ENCODE results near the gene MIB1.
A peak's percentile ranks its signal among the peaks of the same experiment; 100 is the strongest.

Gene MIB1

DNA sequence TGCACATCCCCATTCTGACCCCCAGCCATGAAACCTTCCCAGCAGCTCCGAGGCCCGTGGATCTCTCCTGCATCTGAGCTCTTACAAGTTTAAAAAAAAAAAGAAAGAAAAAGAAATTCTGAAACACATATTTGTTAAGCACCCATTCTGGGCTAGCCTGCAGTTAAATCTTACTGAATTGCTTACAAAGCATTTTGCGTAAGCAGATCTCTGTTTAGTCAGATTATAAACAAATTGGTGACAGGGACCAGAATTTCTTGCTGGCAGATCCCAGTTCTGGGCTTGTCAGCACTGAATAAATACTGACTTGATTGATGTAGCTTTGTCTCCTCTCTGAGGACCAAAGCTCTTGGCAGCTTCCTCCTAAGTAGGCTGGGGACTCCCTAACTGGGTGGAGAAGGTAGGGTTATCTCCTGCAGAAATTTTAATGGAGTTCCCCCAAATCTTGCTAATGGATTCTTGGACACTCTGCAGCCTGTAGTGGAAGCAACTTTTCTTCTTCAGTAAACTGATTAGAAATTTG, 160.9 kb downstream of the MIB1 start:
- Histone ChIP-seq H3K4me1 (ENCODE audit: insufficient read depth, low read length) (peaks cover 23% of the 10 kb centered on the region), H3K27ac (ENCODE audit: low read depth, low read length) (no peak overlapping the region), H3K9me3 (ENCODE audit: low read length) (no peaks in the 10 kb centered on the region), H3K27me3 (ENCODE audit: control insufficient read depth in 1 of 2, insufficient read depth in 2 of 2, low read length in 2 of 2) (no peaks in the 10 kb centered on the region), H3K9ac (ENCODE audit: low read length) (no peak overlapping the region), H3K36me3 (ENCODE audit: insufficient read depth, low read length) (no peaks in the 10 kb centered on the region), H3K4me3 (ENCODE audit: low read depth in 1 of 2, low read length in 2 of 2) (peak overlapping the region in 1 of 2 donors; percentile 39)

DNA sequence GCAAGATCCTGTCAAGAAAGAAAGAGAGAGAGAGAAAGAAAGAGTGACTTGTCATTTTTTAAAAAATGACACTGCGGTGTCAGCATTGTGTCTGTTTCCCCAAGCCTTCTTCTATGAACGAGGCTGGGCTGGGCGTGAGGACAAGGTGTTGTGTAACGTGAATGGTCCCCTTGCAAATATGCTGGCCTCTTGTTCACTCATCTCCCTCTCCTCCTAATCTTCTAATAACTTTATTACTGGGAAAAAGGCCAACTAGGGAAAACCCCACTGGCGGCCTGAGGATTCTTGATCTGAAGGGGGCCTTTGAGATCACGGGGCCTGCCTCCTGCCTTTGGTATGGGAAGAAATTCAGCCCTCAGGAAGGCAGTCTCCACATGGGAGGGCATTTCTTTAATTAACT, 163.1 kb downstream of the MIB1 start:
- H3K27me3 ChIP-seq (ENCODE audit: control insufficient read depth in 1 of 2, insufficient read depth in 2 of 2, low read length in 2 of 2): no peaks in the 10 kb centered on the region
- no peak overlapping the region for H3K4me3 ChIP-seq (ENCODE audit: low read depth in 1 of 2, low read length in 2 of 2)
- H3K9ac ChIP-seq (ENCODE audit: low read length): no peak overlapping the region
- no peak overlapping the region for H3K27ac ChIP-seq (ENCODE audit: low read depth, low read length)
- H3K36me3 ChIP-seq (ENCODE audit: insufficient read depth, low read length): no peaks in the 10 kb centered on the region
- no peaks in the 10 kb centered on the region for H3K9me3 ChIP-seq (ENCODE audit: low read length)
- H3K4me1 ChIP-seq (ENCODE audit: insufficient read depth, low read length): peaks cover 23% of the 10 kb centered on the region

DNA sequence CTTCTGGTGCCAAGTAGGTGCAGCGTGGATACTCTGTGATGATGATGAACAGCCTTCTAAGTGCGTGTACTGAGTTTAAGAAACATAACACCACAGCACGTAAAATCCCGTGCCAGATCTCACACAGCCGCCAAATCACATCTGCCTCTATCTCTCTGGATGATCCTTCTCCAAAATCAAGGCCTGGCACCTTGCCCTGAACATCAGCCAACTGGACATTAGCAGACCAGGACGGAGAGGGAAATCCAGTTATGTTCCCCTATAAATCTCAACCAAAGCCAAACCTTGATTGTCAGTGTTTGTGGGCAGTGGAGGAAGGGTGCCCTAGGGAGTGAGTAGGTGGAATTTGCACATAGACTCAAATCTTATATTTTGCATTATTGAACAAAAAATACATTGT, 164.3 kb downstream of the MIB1 start:
- H3K4me3 ChIP-seq (ENCODE audit: low read depth in 1 of 2, low read length in 2 of 2): no peak overlapping the region
- no peaks in the 10 kb centered on the region for H3K27me3 ChIP-seq (ENCODE audit: control insufficient read depth in 1 of 2, insufficient read depth in 2 of 2, low read length in 2 of 2)
- peaks cover 23% of the 10 kb centered on the region for H3K4me1 ChIP-seq (ENCODE audit: insufficient read depth, low read length)
- no peak overlapping the region for H3K9ac ChIP-seq (ENCODE audit: low read length)
- H3K9me3 ChIP-seq (ENCODE audit: low read length): no peaks in the 10 kb centered on the region
- H3K36me3 ChIP-seq (ENCODE audit: insufficient read depth, low read length): no peaks in the 10 kb centered on the region
- H3K27ac ChIP-seq (ENCODE audit: low read depth, low read length): no peak overlapping the region

DNA sequence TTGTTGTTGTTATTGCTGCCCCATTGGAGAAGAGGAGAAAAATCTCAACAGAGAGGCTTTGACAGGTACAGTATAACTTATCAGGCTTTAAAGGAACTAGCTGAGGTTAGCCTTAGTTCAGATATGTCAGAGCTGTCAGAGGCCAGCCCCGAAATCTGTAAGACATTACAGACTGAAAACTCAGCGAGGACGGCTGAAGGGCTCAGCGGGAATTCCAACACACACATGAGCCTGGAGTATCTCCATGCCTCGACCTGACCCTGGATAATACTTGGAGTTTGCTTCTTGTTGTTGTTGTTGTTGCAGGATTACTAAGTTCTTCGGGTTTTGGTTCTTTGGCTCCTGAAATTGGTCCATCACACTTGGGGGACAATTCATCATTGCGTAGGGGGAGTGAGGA, 166.9 kb downstream of the MIB1 start:
- Histone ChIP-seq H3K27me3 (ENCODE audit: control insufficient read depth in 1 of 2, insufficient read depth in 2 of 2, low read length in 2 of 2) (no peaks in the 10 kb centered on the region), H3K36me3 (ENCODE audit: insufficient read depth, low read length) (no peaks in the 10 kb centered on the region), H3K4me3 (ENCODE audit: low read depth in 1 of 2, low read length in 2 of 2) (no peak overlapping the region), H3K9me3 (ENCODE audit: low read length) (no peaks in the 10 kb centered on the region), H3K4me1 (ENCODE audit: insufficient read depth, low read length) (peaks cover 13% of the 10 kb centered on the region), H3K9ac (ENCODE audit: low read length) (no peak overlapping the region), H3K27ac (ENCODE audit: low read depth, low read length) (no peak overlapping the region)

DNA sequence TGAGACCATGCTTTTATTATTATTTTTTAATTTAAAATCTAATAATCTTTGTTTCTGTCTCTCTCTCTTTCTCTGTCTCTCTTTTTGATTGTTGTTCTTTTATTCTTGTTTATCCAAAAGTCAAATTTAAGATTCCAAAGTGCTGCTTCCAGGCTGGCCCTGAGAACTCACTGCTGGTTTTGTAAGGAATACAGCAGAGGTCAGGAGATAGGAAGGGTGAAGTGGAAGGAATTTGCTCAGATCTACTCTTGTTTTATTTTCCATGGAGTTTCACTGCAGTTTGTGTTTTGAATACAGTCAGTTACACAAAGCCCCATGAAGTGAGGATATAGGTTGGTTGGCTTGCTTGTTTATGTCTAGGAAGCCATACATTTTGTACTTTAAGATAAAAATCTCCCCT, 168.1 kb downstream of the MIB1 start:
- Histone ChIP-seq H3K27me3 (ENCODE audit: control insufficient read depth in 1 of 2, insufficient read depth in 2 of 2, low read length in 2 of 2) (no peaks in the 10 kb centered on the region), H3K36me3 (ENCODE audit: insufficient read depth, low read length) (no peaks in the 10 kb centered on the region), H3K27ac (ENCODE audit: low read depth, low read length) (no peak overlapping the region), H3K4me1 (ENCODE audit: insufficient read depth, low read length) (peaks cover 13% of the 10 kb centered on the region), H3K9me3 (ENCODE audit: low read length) (no peaks in the 10 kb centered on the region), H3K4me3 (ENCODE audit: low read depth in 1 of 2, low read length in 2 of 2) (no peak overlapping the region), H3K9ac (ENCODE audit: low read length) (no peak overlapping the region)

DNA sequence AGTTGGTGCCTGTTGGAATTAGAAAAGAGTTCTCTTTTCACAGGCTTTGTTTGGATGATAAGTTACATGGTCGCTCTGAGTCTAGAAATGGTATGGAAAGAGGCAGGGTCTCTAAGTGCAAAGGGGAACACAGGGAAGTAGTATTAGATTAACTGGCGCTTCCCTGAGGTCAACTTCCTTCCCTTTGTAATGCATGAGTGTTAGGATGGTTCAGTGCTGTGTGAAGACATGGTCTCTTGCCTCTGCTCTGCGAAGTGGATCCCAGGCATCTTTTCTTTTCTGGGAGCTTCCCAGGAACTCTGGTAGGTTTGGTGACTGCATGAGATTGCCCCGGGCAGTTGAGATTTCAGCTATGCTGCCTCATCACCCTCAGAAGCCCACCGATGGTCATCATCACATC, 170.3 kb downstream of the MIB1 start:
- H3K9ac ChIP-seq (ENCODE audit: low read length): no peak overlapping the region
- no peaks in the 10 kb centered on the region for H3K4me1 ChIP-seq (ENCODE audit: insufficient read depth, low read length)
- no peaks in the 10 kb centered on the region for H3K36me3 ChIP-seq (ENCODE audit: insufficient read depth, low read length)
- H3K27me3 ChIP-seq (ENCODE audit: control insufficient read depth in 1 of 2, insufficient read depth in 2 of 2, low read length in 2 of 2): no peaks in the 10 kb centered on the region
- no peaks in the 10 kb centered on the region for H3K9me3 ChIP-seq (ENCODE audit: low read length)
- H3K4me3 ChIP-seq (ENCODE audit: low read depth in 1 of 2, low read length in 2 of 2): no peak overlapping the region
- no peak overlapping the region for H3K27ac ChIP-seq (ENCODE audit: low read depth, low read length)

DNA sequence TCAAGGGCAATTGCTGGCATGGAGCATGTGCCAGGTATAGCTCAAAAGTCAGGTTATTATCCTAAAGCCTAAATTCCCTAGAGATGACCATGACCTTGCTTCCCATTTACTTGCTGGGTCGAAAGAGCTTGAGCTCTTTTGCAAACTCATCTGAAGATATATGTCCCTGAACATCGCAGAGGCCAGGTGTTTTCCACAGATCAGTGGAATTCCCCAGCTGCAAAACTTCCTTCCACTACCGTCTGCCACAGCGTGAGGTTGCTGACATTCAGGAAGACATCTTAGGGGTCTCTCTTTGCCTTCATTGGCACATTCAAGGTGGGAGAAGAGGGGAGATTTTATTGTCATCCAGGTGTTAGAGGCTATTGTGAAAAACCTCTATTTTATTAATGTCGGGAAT, 171.0 kb downstream of the MIB1 start:
- no peak overlapping the region for H3K9ac ChIP-seq (ENCODE audit: low read length)
- no peaks in the 10 kb centered on the region for H3K4me1 ChIP-seq (ENCODE audit: insufficient read depth, low read length)
- no peaks in the 10 kb centered on the region for H3K36me3 ChIP-seq (ENCODE audit: insufficient read depth, low read length)
- no peaks in the 10 kb centered on the region for H3K27me3 ChIP-seq (ENCODE audit: control insufficient read depth in 1 of 2, insufficient read depth in 2 of 2, low read length in 2 of 2)
- H3K9me3 ChIP-seq (ENCODE audit: low read length): no peaks in the 10 kb centered on the region
- no peak overlapping the region for H3K27ac ChIP-seq (ENCODE audit: low read depth, low read length)
- H3K4me3 ChIP-seq (ENCODE audit: low read depth in 1 of 2, low read length in 2 of 2): no peak overlapping the region

DNA sequence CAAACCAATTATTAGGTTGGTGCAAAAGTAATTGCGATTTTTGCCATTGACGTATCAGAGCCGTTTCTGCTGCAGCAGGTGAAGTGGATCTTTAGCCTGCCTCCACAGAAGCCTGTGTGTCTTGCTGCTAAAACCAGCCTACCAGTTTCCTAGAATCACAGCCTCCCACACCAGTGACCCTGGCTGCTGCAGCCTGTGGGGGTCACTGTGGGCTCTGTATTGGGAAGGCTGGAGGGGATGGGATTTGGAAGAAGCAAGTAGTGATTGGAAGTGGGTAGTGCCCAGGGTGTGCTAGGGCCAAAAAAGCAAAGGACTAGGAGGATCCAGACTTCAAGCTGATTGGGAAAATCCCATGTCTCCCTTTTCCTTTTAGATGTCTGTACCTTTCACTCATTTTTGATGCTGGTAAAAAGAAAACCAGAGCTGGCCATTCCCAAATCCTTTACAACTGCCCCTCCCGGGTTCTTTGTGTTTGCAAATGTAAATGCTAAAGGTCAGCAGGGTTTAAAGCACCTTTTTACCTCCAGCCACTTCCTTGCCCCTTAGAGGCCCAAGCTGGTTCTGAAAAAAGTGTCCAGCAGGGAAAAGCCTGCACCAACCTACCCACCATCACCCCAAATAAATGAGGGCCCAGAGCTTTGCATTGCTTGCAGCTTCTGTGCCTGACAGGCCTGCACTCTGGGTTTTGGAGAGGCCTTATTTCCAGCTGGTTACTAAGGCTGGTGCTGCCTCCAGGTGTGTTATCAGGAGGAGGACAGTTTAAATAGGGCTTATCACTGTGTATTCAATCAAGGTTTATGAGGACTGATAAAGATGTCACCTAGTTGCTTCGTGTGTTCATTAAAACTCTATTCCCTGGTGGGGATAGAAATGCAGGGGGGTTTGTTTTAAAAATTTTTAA, 172.0 kb downstream of the MIB1 start:
- no peak overlapping the region for H3K9ac ChIP-seq (ENCODE audit: low read length)
- H3K4me3 ChIP-seq (ENCODE audit: low read depth in 1 of 2, low read length in 2 of 2): no peak overlapping the region
- H3K9me3 ChIP-seq (ENCODE audit: low read length): no peaks in the 10 kb centered on the region
- no peaks in the 10 kb centered on the region for H3K4me1 ChIP-seq (ENCODE audit: insufficient read depth, low read length)
- no peak overlapping the region for H3K27ac ChIP-seq (ENCODE audit: low read depth, low read length)
- no peaks in the 10 kb centered on the region for H3K27me3 ChIP-seq (ENCODE audit: control insufficient read depth in 1 of 2, insufficient read depth in 2 of 2, low read length in 2 of 2)
- H3K36me3 ChIP-seq (ENCODE audit: insufficient read depth, low read length): no peaks in the 10 kb centered on the region

DNA sequence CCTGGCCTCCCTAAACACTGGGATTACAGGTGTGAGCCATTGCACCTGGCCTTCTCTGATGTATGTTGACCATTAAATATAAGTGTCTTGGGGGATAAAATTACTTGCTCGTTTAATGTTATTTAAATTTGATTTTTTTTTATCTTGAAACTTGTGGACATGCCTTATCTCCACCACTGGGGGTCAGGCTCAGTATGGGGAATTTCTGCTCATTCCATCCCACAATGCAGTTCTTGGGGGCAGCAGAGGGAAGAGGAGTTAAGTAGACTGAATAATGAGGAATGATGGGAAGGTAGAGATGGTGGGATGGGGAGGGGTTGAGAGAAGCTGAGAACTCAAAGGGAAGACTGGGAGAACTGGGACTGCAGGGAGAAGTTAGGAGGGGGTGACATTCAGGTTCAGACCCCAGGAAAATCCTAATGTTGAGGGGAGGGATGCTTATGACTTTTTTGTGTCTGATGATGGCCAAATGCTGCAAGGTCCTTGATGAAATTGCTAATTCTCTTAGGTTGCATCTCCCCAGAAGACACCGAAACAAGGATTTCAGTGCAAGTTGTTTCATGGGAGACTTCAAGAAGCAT, 174.2 kb downstream of the MIB1 start:
- Histone ChIP-seq H3K4me3 (ENCODE audit: low read depth in 1 of 2, low read length in 2 of 2) (no peak overlapping the region), H3K4me1 (ENCODE audit: insufficient read depth, low read length) (no peaks in the 10 kb centered on the region), H3K9me3 (ENCODE audit: low read length) (no peaks in the 10 kb centered on the region), H3K9ac (ENCODE audit: low read length) (no peak overlapping the region), H3K27me3 (ENCODE audit: control insufficient read depth in 1 of 2, insufficient read depth in 2 of 2, low read length in 2 of 2) (no peaks in the 10 kb centered on the region), H3K36me3 (ENCODE audit: insufficient read depth, low read length) (no peaks in the 10 kb centered on the region), H3K27ac (ENCODE audit: low read depth, low read length) (no peak overlapping the region)

DNA sequence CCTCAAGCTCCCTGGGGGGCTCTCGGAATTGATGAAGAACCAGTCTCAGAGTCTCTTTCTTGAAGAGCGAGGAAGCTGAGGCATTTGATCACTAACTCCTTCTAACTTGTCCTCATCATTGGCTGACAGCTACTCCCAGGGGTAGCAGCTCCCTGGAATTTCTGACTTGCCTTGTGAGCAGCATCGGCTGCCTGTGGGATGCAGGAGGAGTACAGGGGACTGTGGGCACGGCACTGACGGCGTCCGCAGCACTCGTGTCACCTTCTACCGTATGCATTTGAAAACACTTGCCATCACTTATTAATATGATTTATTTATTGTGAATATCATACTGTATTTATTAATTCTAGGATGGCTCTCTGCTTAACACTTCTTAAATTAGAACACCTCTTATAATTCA, 175.0 kb downstream of the MIB1 start:
- Histone ChIP-seq H3K9ac (ENCODE audit: low read length) (no peak overlapping the region), H3K4me3 (ENCODE audit: low read depth in 1 of 2, low read length in 2 of 2) (no peak overlapping the region), H3K4me1 (ENCODE audit: insufficient read depth, low read length) (no peaks in the 10 kb centered on the region), H3K27ac (ENCODE audit: low read depth, low read length) (no peak overlapping the region), H3K27me3 (ENCODE audit: control insufficient read depth in 1 of 2, insufficient read depth in 2 of 2, low read length in 2 of 2) (no peaks in the 10 kb centered on the region), H3K36me3 (ENCODE audit: insufficient read depth, low read length) (no peaks in the 10 kb centered on the region), H3K9me3 (ENCODE audit: low read length) (no peaks in the 10 kb centered on the region)

DNA sequence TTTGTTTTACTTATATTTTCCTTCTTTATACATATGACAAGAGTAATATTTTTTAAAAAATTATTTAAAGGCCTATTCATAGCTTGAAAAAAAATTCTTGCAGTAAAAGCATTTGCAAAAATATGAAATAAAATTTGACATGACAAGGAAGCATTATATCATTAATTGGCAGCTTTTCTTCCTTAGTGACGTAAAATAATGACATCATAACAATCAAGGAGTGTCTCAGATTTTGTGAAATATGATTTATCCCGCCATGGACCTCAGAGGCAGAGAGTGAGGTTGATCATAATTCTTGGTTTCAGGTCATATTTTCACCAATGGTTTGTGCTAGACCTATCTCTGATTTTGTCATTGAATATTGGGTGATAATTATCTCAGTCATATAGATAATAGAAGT, 176.0 kb downstream of the MIB1 start:
- Histone ChIP-seq H3K27me3 (ENCODE audit: control insufficient read depth in 1 of 2, insufficient read depth in 2 of 2, low read length in 2 of 2) (no peaks in the 10 kb centered on the region), H3K4me1 (ENCODE audit: insufficient read depth, low read length) (no peaks in the 10 kb centered on the region), H3K36me3 (ENCODE audit: insufficient read depth, low read length) (no peaks in the 10 kb centered on the region), H3K9ac (ENCODE audit: low read length) (no peak overlapping the region), H3K9me3 (ENCODE audit: low read length) (no peaks in the 10 kb centered on the region), H3K4me3 (ENCODE audit: low read depth in 1 of 2, low read length in 2 of 2) (no peak overlapping the region), H3K27ac (ENCODE audit: low read depth, low read length) (no peak overlapping the region)

DNA sequence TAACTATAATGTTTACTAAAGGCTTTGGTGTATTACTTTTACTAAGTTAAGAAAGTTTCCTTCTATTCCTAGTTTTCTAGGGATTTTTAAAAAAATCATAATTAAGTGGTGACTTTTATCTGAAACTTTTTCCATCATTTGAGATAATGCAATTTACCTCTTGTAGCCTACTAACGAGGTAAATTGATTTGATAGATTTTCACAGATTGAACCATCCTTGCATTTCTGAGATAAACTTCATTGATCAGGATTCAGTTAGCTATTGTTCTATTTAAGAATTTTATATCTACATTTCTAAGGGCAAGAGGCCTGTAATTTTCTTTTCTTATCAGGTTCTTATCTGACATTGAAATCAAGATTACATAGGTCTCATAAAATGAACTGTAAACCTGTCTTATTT, 178.1 kb downstream of the MIB1 start:
- no peak overlapping the region for H3K9ac ChIP-seq (ENCODE audit: low read length)
- no peaks in the 10 kb centered on the region for H3K36me3 ChIP-seq (ENCODE audit: insufficient read depth, low read length)
- H3K27me3 ChIP-seq (ENCODE audit: control insufficient read depth in 1 of 2, insufficient read depth in 2 of 2, low read length in 2 of 2): no peaks in the 10 kb centered on the region
- H3K27ac ChIP-seq (ENCODE audit: low read depth, low read length): no peak overlapping the region
- H3K4me1 ChIP-seq (ENCODE audit: insufficient read depth, low read length): no peaks in the 10 kb centered on the region
- no peaks in the 10 kb centered on the region for H3K9me3 ChIP-seq (ENCODE audit: low read length)
- H3K4me3 ChIP-seq (ENCODE audit: low read depth in 1 of 2, low read length in 2 of 2): no peak overlapping the region

Data from muscle layer of colon (tissue), 2 donors.